T-helper 22 cell (primary cell): ENCODE measurements around the gene CREB3.

Source experiments
- DNase-seq: peaks from one replicate; pipeline ENCODE4 v3.0.0-alpha.2; 2020; ENCODE audit warnings: low read depth

The CREB3 gene, protein sequence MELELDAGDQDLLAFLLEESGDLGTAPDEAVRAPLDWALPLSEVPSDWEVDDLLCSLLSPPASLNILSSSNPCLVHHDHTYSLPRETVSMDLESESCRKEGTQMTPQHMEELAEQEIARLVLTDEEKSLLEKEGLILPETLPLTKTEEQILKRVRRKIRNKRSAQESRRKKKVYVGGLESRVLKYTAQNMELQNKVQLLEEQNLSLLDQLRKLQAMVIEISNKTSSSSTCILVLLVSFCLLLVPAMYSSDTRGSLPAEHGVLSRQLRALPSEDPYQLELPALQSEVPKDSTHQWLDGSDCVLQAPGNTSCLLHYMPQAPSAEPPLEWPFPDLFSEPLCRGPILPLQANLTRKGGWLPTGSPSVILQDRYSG

DNA sequence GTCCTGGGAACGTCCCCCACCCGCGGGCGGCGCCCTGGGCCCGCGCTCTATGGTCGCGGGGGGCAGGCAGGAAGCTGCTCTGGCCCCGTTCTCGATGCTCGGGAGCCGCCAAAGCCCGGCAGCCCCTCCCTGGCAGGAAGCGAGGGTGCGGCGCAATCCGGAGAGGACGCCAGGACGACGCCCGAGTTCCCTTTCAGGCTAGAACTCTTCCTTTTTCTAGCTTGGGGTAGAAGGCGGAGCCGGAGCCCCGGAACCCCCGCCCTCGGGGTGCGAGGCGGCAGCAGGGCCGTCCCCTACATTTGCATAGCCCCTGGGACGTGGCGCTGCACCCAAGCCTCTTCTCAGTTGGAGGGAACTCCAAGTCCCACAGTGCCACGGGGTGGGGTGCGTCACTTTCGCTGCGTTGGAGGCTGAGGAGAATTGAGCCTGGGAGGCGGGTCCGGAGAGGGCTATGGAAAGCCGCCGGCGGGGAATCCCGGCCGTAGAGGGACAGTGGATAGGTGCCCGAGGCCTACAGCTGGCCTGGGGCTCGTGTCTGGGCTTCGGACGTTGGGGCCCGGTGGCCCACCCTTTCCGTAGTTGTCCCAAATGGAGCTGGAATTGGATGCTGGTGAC, at the start of gene CREB3, which contains the start of gene TLN1:
CREB3 (plus strand) TSS at position 482 of the 615 bp plus-strand sequence; CDS start at position 589, 107 bp downstream.
TLN1 (minus strand) TSS at position 11 of the 615 bp plus-strand sequence. CDS start 6,501 bp downstream, outside the sequence.
- peak; percentile 94 for DNase-seq

DNA sequence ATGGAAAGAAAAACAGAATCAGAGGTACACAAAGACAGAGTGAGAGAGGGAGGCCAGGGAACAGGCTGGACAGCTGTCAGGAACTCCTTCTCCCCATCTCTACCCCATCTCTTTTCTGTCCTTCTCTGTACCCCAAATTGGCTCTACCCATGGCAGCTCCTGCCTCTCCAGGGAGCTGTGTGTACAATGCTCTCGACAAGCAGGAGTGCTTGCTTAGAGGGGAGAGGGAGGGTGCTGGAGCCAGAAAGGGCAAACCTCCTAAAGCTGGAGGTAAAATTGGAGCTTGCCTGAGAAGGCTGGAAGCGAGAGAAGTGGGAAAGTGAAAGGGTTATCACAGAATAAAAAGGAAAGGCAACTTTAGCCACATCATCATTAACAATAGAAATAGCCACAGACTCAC, 49.1 kb upstream of the CREB3 start:
- DNase-seq = no peak

DNA sequence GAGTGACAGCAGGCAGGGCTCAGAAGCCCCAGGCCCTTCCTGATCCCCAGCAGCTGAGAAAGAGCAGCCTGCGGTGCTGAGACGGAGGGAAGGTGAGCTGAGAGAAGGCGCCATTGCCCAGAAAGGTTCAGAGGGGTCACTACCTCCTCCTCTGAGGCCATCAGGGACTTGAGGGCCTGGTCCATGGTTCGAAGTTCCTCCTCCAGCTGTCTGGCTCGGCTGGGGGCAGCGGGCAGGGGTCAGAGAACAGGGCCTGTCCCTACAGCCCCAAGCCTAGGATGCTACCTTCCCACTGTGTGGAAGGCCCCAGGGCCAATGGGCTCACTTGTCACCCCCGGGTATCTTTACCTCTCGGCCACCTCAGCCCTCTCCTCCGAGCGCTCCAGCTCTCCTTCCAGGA, 47.5 kb upstream of the CREB3 start:
- no peak for DNase-seq

DNA sequence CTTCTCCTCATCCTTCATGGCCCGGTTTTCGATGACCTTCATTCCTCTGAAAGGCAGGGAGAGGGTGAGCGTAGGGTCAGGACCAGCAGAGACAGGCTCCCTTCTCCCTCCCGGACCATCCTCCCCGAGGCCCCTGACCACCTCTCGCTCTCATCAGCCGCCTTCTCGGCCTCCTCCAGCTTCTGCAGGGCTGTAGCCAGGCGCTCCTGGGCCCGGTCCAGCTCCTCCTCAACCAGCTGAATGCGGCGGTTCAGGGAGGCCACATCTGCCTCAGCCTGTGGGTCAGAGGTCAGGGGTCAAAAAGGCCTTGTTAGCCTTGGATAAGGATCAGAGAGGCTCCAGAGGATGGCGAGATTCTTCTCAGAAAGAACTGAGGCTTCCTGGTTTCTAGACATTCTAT, 47.0 kb upstream of the CREB3 start:
- no peak for DNase-seq

DNA sequence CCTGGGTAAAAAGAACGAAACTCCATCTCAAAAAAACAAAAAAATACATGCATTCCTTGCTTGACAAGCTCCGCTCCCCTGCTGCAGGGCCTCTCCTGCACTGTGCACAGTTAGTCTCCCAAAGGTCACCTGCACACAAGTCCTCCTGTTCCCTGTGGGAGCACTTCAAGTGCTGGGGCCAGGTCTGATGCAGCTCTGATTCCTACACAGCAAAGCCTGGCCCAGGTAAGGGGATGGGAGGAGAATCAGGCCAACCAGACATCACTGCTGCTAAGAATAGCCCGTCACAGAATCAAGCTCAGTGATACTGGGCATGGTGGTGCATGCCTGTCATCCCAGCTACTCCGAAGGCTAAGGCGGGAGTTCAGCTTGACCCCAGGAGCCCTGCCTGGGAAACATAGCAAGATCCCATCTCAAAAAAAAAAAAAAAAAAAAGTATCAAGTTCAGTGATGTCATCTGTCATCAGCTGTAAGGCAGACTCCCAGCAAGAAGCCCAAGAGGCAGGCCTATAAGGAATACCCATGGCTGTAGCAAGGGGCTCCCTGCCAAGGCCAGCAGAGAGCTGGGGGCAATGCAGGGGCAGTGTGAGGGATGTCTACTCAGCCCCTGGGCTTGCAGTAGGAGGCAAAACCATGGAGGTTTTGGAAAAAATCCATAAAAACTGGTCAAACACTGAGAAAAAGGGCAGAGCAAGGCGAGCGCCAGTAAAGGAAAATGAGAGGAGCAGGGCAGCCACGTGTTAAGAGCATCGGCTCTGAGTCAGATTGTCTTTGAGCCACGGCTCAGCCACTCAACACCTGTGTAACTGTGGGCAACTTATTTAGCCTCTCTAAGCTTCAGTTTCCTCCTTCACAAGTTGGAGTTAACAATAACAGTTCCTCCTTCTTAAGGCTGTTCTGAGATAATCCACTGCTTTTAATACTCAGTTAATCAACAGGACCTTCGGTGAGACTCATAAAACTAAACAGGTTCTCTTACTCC, 46.0 kb upstream of the CREB3 start:
- no peak for DNase-seq

DNA sequence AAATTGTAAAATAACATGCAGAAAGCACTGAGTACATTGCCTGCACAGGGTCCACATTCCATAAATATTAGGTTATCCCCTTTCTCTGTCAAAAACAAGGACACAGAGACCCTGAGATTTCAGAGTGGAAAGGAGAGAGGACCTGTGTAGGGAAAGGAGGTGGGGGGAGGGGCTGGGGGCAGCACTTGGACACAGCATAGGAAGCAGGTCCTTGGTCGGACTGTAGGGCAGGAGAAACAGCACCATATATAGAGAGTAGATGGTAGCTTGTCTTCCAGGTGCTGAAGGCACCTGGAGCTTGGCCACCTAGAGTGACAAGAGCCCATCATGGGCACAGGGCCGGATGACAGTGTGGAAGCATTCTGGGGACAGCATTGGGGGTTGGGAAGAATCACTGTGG, 45.2 kb upstream of the CREB3 start:
- no peak for DNase-seq

DNA sequence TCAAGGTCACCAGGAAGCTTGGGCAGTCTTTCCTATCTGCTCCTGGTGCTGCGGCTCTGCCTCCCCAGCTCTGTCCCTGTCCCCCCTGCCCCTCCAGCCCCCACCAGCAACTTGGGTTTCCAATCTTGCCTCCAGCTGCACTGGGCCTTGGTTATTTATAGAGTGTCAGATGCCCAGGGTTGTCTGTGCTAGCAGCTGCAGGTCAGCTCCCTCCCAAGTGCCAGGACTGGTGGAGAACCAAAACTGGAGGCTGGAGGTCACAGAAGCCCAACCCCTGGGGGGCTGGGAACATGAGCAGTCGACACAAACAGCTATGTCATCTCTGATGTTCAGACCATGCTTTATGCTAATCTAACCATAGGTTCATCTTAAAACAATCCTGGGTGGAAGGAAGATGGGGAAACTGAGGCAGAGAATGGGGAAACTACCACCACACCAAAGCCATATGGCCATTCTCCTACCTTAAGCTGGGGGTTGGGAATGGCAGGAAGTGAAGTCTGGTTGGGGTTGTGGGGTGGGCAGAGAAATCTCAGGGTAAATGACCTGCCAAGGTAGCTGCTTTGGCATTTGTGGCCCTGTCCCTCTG, 44.4 kb upstream of the CREB3 start:
- no peak for DNase-seq

DNA sequence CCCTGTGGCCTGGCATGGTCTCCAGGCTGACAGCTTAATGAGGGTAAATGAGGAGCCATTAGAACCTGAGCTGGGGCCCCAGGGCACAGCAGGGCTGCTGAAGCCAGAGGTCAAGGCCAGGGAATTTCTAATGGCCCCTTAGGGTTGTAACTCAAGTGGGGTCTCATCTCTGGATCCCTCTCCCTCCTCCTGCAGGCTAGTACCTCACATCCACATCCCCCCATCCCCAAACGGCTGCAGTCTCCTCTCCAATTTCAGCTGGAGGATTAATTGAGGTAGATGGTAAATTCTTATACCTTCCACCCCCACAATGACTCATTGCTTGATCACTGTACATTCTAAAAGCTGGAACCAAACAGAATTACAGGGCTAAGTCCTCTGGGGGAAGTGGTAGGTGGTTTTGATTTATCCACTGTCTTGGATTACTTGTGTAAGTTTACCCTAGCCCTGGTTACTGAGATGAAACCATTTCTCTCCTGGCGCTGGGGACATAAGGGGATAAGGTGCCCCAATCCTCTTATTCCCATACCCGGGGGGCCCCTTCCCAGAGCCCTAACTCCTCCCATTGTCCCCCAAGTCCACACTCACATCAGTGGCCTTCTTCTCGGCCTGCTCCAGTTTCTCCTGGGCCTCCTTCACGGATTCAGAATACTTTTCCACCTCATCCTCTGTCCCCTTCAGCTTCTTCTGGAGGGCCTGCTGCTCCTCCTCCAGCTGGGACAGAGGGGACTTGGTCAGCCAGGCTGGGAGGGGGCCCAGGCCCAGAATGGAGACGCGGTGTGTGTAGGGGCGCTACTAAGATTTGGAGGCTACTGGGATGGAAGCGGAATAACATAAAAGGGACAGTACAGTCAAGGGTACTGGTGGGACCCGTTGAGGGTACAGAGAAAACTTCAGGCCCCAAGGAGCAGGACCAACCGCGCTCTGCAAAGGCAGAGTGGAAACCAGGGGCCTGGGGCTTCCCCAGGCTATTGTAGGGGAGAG, 43.6 kb upstream of the CREB3 start:
- no peak for DNase-seq

DNA sequence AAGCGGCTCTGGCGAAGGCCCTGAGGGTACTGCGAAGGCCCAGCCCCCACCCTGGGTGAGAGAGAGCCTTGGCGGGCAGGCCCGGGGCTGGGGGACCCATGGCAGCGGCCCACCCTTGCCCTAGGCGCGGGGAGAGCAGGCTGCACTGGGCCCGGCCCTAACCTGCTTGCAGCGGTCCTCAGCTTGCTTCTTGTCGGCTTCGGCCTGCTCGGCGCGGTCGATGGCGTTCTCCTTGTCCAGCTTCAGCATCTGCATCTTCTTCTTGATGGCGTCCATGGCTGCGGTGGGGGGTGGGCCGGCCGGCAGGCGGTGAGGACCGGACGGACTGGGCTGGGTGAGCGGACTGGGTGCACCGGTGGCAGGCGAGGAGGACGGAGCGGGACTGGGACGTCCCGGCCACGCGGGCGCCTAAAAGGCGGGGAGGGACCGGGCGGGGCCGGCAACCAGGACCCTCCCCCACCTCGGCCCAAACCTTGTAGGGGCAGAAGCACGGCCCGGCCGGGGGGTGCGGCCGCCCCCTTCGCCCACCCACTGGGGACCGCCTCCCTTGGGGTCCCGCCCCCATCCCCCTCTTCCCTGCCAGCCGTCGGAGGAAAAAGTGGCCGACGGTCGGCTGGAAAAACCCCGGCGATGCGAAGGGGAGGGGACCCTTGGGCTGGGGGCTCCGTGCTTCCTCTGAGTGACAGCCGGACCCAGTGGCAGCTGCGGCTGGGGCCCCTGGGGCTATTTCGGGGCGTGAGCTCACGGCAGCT, 42.7 kb upstream of the CREB3 start, which contains the start of gene TPM2:
TPM2 (minus strand) TSS at position 384 of the 752 bp plus-strand sequence; CDS start at position 276, 108 bp downstream.
- DNase-seq = no peak

DNA sequence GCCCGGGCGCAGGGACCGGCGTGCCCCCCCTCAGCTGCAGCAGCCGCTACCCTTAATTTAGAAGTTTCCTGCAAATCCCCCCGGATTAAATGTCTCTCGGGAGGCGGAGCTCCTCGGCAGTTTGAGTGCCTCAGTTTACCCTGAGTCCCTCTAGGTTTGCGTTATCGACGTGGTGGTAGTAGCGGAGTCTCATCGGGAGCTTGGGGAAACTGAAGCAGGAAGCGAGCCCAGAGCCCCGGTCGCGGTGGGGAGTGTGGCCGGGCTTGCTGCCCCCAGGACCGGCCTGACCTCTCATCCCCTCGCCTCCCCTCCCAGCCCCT, 42.2 kb upstream of the CREB3 start:
- DNase-seq = no peak

DNA sequence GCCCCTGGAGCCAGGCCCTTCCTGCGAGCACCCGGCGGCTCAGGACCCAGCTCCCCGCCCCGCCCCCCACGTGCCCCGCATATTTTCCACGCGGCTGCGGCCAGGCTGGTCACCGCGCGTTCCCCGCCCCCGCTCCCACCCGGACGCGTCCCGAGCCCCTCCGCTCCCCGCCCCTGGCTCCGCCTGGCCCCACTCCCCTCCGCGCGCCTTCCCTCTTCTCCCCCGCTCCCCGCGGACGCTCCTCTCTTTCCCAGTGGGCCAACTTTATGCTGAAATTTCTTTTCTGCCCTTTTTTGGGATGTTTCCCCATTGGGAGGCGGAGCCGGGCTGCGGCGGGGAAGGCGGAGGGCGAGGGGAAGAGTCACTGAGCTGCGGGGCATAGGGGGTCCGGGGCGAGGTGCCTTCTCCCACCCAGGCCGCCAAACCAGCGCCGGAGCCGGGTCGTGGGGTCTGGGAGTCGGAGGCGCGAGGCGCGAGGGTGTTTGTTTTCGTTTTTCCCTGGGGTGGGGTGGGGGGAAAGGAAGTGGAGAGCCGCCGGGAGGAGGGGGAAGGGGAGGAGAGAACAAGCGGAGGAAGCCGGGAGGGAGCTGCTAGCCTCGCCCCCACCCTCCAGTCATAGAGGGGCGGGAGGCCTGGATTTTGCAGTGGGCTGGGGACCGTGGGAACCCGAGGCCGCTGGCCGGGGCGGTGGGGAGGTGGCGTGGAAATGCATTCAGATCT, 41.7 kb upstream of the CREB3 start:
- peak; percentile 8 for DNase-seq

DNA sequence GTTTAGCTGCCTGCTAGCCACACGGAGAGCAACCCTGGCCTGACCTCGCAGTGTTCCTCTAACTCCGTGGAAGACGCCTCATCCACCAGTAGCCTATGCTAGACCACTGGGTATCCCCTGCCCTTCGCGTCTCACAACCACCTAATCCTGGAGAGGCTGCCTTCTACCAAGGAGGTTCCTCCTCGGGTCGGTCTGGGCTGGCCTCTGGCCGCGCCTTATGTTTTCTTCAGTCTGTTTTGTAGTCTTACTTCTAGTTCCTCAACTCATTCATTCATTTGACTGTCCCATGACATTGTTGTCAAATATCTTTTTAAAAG, 41.2 kb upstream of the CREB3 start:
- DNase-seq = no peak

DNA sequence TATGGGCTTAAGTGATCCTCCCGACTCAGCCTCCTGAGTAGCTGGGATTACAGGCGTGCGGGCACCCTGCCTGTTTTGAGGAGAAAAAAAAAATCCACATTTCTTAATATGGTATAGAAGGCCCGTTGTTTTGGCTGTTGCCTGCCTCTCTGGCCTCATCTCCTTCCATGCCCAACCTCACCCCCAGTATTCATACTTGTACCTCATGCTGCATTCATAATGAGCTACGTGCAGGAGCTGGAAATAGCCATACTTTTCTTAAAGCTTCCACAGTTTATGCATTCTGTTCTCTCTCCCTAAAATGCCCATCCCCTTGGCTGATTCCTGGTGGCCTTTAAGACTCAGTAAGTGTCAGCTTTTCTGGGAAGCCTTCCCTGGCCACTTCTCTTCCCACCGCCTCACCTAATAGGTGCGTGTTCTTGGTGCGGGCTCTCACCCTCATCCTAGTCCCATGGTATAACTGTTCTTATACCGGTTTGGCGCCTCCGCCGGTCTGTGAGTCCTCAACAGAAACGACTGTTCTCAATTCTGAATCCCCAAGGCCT, 40.6 kb upstream of the CREB3 start:
- DNase-seq = no peak

DNA sequence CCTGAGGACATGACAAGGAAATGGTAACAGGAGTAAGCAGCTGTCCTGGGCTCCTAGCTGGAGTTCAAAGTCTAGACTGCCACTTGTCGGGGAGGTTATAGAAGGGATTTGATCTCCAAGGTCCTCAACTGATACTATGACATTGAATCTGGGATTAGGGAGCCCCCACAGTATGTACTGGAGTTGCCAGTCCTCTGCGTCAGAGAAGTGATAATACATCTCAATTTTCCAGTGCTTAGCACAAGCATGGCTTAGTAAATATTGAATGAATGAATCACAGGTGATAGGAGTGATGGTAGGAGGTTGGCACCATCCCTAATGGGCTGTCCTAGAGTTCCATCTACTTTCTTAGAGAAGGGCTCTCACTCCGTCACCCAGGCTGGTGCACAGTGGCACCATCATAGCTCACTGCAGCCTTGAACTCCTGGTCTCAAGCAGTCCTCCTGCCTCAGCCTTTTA, 36.5 kb upstream of the CREB3 start:
- DNase-seq = no peak

DNA sequence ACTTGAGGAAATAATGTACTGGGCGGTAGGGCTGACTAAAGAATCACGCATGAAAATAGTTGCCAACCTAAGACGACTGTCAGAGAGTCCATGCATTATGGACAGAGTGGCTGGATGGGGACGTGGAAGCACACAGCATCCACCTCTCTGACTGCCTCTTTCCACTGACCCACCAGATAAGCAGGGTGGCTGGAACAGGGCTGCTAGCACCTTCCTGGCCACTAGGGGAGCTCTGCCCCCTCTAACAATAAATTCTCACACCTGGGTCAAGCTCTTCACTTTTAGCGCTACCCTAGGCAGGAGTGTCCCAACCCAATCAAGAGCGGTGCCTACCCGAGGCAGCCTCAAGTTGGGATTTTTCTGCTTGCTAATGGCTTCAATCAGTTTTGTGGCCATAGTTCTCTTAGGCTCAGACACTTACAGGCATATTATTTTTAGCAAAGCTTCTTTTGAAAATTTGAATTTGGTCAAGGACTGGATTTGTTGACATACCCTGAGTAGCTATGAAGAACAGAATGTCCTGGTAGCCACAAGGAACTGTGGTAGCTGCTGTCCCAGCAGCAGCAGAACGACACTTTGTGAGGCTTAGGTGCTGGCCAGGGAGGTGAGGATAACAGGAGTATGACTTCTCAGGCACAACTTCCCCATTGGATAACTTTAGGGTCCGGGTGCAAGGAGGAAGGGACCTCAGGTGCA, 35.8 kb upstream of the CREB3 start:
- DNase-seq = no peak

DNA sequence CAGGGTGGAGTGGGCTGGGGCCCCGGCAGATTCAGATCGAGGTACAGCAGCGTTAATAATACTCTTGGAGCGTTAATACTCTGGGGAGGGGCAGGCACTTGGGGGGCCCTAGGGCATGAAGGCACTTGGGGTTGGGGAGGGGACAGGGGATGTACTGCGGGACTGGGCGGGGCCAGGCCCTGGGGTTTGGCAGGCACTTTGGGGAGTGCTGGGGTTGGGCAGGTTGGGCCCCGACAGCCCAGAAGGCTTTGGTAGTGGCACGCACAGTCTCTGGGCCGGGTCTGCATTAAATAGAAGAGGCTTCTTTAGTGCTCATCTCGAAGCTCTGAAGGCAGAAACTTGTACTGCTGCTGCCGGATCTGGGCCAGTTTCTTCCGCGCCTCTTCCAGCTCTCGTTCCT, 35.0 kb upstream of the CREB3 start:
- DNase-seq = no peak

DNA sequence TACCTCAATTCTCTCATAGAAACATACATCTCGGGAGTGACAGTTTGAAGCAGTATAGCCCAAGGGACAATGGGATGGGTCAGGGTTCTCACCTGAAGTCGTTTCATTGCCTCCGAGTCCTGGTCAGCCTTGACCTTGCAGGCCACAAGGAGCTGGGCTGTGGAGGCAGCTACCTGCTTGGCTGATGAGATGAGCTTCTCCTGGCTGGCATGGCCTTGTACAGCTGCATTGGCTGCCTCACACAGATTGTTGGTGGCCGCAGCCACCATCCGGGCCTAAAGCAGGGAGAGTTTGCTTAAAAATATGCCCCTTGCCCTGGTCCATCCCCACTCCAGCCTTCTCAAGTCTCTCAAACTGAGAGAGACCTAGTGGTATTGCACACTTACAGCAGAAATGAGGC, 34.2 kb upstream of the CREB3 start:
- no peak for DNase-seq

DNA sequence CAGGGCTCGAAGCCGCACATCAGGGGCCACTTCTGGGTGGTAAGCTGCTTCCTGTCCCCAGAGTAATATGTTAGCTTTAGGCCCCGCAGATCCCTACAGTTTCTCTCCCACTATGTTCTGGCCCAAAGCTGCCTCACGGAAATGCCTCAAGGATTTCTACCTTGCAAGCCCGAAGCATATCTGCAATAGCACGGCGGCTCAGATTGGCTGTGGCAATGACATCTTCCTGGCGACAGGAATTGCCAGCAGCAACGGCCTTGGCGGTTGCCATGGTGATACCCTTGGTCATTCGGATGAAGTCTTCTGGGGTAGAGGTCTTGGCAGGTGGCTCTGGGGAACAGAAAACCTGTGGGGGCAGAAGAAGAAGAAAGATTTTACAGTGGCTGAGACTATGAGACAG, 32.4 kb upstream of the CREB3 start:
- DNase-seq = no peak

DNA sequence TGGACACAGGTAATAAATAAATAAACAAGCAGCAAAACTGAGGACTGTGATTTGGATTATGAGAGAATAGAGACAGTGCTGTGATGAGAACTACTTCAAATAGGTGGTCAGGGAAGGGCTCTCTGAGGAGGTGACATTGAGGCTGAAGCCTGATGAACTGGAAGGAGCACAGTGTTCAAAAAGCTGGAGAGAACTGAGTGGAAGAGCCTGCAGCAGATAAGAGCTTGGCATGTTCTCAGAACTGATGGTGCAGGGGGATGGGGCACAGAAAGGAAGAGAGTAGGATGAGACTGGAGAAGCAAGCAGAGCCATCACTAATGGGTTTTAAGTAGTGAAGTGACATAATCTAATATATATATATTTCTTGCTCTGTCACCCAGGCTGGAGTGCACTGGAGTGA, 31.5 kb upstream of the CREB3 start:
- DNase-seq = no peak
